HFF-Myc (cell line): ENCODE measurements around the gene AHSP.
"Not testable (repeated sequence)": the region's sequence is repeated elsewhere in the genome, so short reads cannot be mapped to it uniquely, and the experiment has no call there.

Experiments used
- DNase-seq: peaks from one replicate; pipeline ENCODE4 v3.0.0-alpha.2; 2011; ENCODE audit warnings: low read depth; ENCODE audit errors: extremely low read depth
- H3K4me3 ChIP-seq: replicated peaks from 2 replicates; pipeline ENCODE4 v1.5.1; 2011; ENCODE audit warnings: low read depth, mild to moderate bottlenecking, control low read depth, low read length
- TF ChIP-seq, protein P1 (sequence below): IDR thresholded peaks from 2 replicates; pipeline ENCODE4 v1.5.1; 2012; ENCODE audit warnings: mild to moderate bottlenecking, low read depth, low read length, control low read depth; ENCODE audit errors: missing control alignments

Gene AHSP, protein sequence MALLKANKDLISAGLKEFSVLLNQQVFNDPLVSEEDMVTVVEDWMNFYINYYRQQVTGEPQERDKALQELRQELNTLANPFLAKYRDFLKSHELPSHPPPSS

DNA sequence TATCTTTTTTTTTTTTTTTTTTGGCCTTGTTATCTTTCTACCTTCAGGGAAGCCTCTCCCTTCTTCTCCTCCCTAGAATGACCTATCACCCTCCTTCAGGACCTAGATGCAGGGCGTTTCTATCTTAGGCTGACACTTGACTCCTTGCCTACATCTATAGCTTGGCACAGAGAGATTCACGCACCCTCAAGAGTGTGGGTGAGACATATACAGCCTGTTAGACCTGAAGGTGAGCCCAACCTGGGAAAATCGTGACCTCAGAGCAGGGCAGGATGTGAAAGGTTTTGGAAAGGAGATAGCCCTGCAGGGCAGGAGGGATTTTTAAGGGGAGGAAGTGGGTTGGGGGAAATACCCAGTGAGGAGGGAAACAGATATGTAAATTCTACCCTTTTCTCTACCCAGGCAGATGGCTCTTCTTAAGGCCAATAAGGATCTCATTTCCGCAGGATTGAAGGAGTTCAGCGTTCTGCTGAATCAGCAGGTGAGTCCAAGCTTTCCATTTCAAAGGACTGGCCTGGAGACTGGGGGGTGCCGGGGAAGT is at the start of gene AHSP:
AHSP (plus strand) TSS at position 167 of the 541 bp plus-strand sequence; CDS start at position 407, 240 bp downstream.
- TF ChIP-seq, protein P1, sequence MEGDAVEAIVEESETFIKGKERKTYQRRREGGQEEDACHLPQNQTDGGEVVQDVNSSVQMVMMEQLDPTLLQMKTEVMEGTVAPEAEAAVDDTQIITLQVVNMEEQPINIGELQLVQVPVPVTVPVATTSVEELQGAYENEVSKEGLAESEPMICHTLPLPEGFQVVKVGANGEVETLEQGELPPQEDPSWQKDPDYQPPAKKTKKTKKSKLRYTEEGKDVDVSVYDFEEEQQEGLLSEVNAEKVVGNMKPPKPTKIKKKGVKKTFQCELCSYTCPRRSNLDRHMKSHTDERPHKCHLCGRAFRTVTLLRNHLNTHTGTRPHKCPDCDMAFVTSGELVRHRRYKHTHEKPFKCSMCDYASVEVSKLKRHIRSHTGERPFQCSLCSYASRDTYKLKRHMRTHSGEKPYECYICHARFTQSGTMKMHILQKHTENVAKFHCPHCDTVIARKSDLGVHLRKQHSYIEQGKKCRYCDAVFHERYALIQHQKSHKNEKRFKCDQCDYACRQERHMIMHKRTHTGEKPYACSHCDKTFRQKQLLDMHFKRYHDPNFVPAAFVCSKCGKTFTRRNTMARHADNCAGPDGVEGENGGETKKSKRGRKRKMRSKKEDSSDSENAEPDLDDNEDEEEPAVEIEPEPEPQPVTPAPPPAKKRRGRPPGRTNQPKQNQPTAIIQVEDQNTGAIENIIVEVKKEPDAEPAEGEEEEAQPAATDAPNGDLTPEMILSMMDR: no peak
- no peak within 1 kb of the TSS for H3K4me3 ChIP-seq
- no peak for DNase-seq

DNA sequence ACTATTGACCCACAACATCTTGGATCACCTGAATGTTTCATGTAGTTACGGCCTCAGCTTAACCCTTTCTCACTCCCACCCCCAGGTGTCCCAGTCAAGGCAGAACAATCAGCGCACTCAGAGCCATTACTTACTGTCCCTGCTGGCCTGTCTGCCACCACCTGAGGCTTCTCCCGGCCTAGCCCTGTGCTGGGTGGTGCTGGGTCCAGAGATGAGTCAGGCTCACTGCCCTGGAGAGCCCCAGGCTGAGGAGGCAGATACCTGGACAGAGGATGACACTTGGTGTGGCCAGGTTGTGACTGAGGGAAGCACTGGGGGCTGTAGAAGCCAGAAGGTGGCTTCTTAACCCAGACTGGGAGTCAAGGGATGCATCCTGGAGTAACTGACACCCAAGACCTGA is 48.7 kb upstream of the AHSP start:
- TF ChIP-seq, protein P1: no peak
- DNase-seq: no peak
- H3K4me3 ChIP-seq: no peak overlapping the region

DNA sequence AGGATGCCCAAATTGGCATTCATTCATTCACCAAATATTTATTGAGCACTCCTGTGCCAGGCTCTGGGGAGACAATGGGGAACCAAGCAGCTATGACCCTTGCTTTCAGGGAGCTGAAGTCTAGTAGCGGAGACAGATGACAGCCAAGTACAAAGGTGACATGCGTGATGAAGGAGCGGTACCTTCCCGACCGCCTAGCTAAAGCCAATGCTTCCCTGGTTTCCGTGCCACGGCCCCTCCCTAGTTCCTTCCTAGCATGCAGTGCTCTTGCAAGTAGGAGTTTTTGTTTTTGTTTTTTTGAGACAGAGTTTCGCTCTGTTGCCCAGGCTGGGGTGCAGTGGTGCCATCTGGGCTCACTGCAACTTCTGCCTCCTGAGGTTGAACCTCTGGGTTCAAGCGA is 47.9 kb upstream of the AHSP start:
- no peak for DNase-seq
- TF ChIP-seq, protein P1: no peak
- no peak overlapping the region for H3K4me3 ChIP-seq

DNA sequence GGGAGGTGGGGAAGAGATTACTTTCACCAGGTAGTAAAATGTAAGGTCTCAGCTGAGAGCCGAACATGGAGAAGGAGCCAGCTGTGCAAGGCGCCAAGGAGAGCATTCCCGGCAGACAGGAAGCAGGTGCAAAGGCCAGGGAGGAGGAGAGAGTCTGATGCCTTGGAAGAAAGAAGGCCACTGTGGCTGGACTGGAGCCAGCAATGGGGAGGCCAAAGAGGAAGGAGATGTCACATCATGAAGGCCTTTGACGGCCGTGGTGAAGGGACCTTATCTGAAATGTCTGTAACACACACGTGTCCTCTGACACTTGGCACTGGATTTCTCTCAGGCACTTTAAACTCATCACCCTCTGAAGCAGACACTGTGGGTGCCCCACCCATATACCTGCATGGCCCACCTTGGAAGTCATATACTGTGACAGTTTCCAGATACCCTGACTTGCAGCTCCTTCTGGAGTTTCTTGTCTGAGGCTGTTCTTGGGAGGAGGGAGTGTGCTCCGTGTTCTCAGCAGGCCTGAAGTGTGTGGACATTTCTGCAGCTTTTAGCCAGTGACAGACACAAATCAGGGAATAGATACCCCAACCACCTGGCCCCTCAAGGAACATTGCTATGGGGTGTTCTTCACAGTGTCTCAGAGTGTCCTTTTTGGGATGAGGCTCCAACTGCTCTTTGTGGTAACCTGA is 46.7 kb upstream of the AHSP start:
- H3K4me3 ChIP-seq: no peak overlapping the region
- TF ChIP-seq, protein P1: no peak
- no peak for DNase-seq

- H3K4me3 ChIP-seq: no peak within 1 kb of the TSS
- DNase-seq: no peak
- TF ChIP-seq, protein P1: no peak
These were observed 44.6 kb upstream of the AHSP start, which contains the start of gene SLC5A2 for GRCh38 chr16:31483081-31483480. SLC5A2 (plus strand) TSS chr16:31483123; CDS start chr16:31483137, 14 bp downstream.

DNA sequence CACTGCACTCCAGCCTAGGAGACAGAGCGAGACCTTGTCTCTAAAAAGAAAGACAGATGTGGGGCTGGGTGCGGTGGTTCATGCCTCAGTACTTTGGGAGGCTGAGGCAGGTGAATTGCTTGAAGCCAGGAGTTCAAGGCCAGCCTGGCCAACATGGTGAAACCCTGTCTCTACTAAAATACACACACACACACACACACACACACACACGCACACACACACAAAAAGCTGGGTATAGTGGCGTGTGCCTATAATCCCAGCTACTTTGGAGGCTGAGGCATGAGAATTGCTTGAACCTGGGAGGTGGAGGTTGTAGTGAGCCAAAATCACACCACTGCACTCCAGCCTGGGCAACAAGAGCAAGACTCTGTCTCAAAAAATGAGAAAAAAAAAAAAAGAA is 43.7 kb upstream of the AHSP start:
- not testable (repeated sequence) for H3K4me3 ChIP-seq

DNA sequence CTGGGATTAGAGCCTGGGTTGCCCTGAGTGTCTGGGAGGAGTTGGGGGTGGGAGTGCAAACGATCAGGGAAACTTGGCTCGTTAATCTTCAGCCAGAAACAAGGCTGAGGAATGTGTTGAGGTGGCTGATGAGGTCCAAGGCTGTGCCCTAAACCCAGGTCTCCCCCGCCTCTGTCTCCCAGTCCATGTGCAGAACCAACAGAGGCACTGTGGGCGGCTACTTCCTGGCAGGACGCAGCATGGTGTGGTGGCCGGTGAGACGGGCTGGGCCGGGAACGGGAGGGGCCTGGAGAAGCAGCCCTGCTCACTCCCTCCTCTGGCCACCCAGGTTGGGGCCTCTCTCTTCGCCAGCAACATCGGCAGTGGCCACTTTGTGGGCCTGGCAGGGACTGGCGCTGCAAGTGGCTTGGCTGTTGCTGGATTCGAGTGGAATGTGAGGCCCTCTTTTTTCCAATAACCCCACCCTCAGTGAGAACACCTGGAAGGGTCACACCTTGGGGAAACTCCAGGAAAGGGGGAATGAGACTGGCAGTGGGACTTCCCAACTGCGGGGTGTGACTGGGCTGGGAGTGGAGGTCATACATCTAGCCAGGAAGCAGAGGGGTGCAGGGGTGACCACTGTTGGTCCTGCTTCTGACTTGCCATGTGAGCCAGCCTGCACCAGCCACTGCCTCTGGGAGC is 43.1 kb upstream of the AHSP start:
- H3K4me3 ChIP-seq: no peak overlapping the region
- no peak for DNase-seq
- TF ChIP-seq, protein P1: no peak

More for the DNA sequence above, 43.7 kb upstream of the AHSP start:
- DNase-seq: not testable (repeated sequence)
